Activated CD8-positive, alpha-beta T cell treated with anti-CD3 and anti-CD28 coated beads for 36 hours (primary cell): Measurements from ENCODE around the gene SZT2. TPM values are rescaled to one million over a fixed set of nuclear protein-coding genes. Genes with fewer than 3 reads are reported as not detected.

Experiments used
- ATAC-seq: fragments of 200-7000 bp; cut with Tn5 transposase; one replicate; pipeline ENCODE4 v1.10.0; 2021; ENCODE audit warnings: mild to moderate bottlenecking, moderate library complexity
- CTCF ChIA-PET: fragments of 350-600 bp; sonication (Branson Sonifier 250); formaldehyde crosslinking; loops from one replicate; lab custom pipeline; 2021; ENCODE audit warnings: antibody characterized with exemption; lab: Charles Lee
- POLR2A ChIA-PET: fragments of 350-600 bp; sonication (Branson Sonifier 250); formaldehyde crosslinking; loops from one replicate; lab custom pipeline; 2021; ENCODE audit warnings: antibody characterized with exemption; lab: Charles Lee
- DNase-seq: peaks from one replicate; pipeline ENCODE4 v3.0.0-alpha.2; 2020
- H3K27ac Mint-ChIP-seq: one replicate; pipeline ENCODE4 v1.8.0; 2021; ENCODE audit warnings: mild to moderate bottlenecking, mixed read lengths
- H3K27me3 Mint-ChIP-seq: one replicate; pipeline ENCODE4 v1.8.0; 2021; ENCODE audit warnings: mixed read lengths
- H3K36me3 Mint-ChIP-seq: one replicate; pipeline ENCODE4 v1.8.0; 2021; ENCODE audit warnings: low read depth, mixed read lengths
- H3K4me1 Mint-ChIP-seq: one replicate; pipeline ENCODE4 v1.8.0; 2021; ENCODE audit warnings: low read depth, mixed read lengths
- H3K4me3 Mint-ChIP-seq: one replicate; pipeline ENCODE4 v1.8.0; 2021; ENCODE audit warnings: mild to moderate bottlenecking, moderate library complexity, mixed read lengths
- H3K9me3 Mint-ChIP-seq: one replicate; pipeline ENCODE4 v1.8.0; 2021; ENCODE audit warnings: mixed read lengths
- CTCF ChIP-seq: fragments of 200-600 bp; IDR thresholded peaks from one replicate; pipeline ENCODE4 v1.8.0; 2022; ENCODE audit warnings: antibody characterized with exemption, mild to moderate bottlenecking
- intact Hi-C: fragments of 100-400 bp; cut with micrococcal nuclease; formaldehyde crosslinking; loops from one replicate; pipeline ENCODE4 v1.10.0; 2022
- total RNA-seq, 2 experiments: library from RNA; stranded (reverse); gene quantifications; one replicate each; pipeline ENCODE4 v1.2.3, GENCODE V29; 2021

The SZT2 gene
- total RNA-seq, 2 experiments from 2014 or later, result 30.1 to 33.3 TPM

GRCh38 chr1:43438576-43438952 lies 48.9 kb downstream of the SZT2 start:
- no peak for ATAC-seq
- ChIA-PET POLR2A (no interaction called here), CTCF (no interaction called here)
- Mint-ChIP-seq H3K9me3 (no peaks in the 10 kb centered on the region), H3K27ac (no peak overlapping the region), H3K27me3 (no peaks in the 10 kb centered on the region), H3K36me3 (peaks cover 10% of the 10 kb centered on the region), H3K4me3 (no peak overlapping the region), H3K4me1 (no peaks in the 10 kb centered on the region)
- intact Hi-C loops, result no loop called here
- DNase-seq, result no peak
- no peak for TF ChIP-seq CTCF

- TF ChIP-seq CTCF, result no peak
- no peaks in the 10 kb centered on the region for H3K27me3 Mint-ChIP-seq
- no peaks in the 10 kb centered on the region for H3K4me1 Mint-ChIP-seq
- H3K9me3 Mint-ChIP-seq, result no peaks in the 10 kb centered on the region
- H3K27ac Mint-ChIP-seq, result no peak overlapping the region
- ChIA-PET POLR2A (interaction anchor here (1.7 kb wide), 1 partner anchor 15 kb away, joined by 4 read pairs; the partner anchor contains the start of gene HYI), CTCF (no interaction called here)
- H3K36me3 Mint-ChIP-seq, result peaks cover 13% of the 10 kb centered on the region
- intact Hi-C loops, result no loop called here
- DNase-seq, result no peak
- ATAC-seq, result no peak
- H3K4me3 Mint-ChIP-seq, result no peak overlapping the region
These were observed 49.4 kb downstream of the SZT2 start for GRCh38 chr1:43438953-43439581.

GRCh38 chr1:43439781-43440180 lies 50.1 kb downstream of the SZT2 start:
- ATAC-seq, result no peak
- intact Hi-C loops, result no loop called here

GRCh38 chr1:43440358-43440757 lies 50.7 kb downstream of the SZT2 start:
- ATAC-seq (no peak), DNase-seq (no peak)
- intact Hi-C loops, result no loop called here
- H3K27me3 Mint-ChIP-seq, result no peaks in the 10 kb centered on the region
- POLR2A ChIA-PET, result interaction anchor here (0.9 to 1.7 kb wide), 2 partner anchors 14 to 55 kb away, joined by 3 to 4 read pairs; partner anchors contain the start of gene HYI
- no peak overlapping the region for H3K4me3 Mint-ChIP-seq
- peaks cover 13% of the 10 kb centered on the region for H3K36me3 Mint-ChIP-seq
- no peaks in the 10 kb centered on the region for H3K9me3 Mint-ChIP-seq
- H3K4me1 Mint-ChIP-seq, result no peaks in the 10 kb centered on the region
- H3K27ac Mint-ChIP-seq, result no peak overlapping the region
- CTCF ChIA-PET, result interaction anchor here (0.7 kb wide), 1 partner anchor 26 kb away, joined by 3 read pairs; no protein-coding TSS in a partner anchor
- TF ChIP-seq CTCF, result no peak

More at GRCh38 chr1:43439781-43440180, 50.1 kb downstream of the SZT2 start:
- no peak for DNase-seq
- POLR2A ChIA-PET, result interaction anchor here (0.9 to 1.7 kb wide), 2 partner anchors 14 to 54 kb away, joined by 3 to 4 read pairs; partner anchors contain the start of gene HYI
- H3K4me1 Mint-ChIP-seq, result no peaks in the 10 kb centered on the region
- no peaks in the 10 kb centered on the region for H3K9me3 Mint-ChIP-seq
- TF ChIP-seq CTCF, result no peak
- no peak overlapping the region for H3K27ac Mint-ChIP-seq
- H3K36me3 Mint-ChIP-seq, result peaks cover 13% of the 10 kb centered on the region
- H3K27me3 Mint-ChIP-seq, result no peaks in the 10 kb centered on the region
- CTCF ChIA-PET, result no interaction called here
- H3K4me3 Mint-ChIP-seq, result no peak overlapping the region

GRCh38 chr1:43441166-43441893 lies 51.6 kb downstream of the SZT2 start:
- no peaks in the 10 kb centered on the region for H3K4me1 Mint-ChIP-seq

More at GRCh38 chr1:43441166-43441893, 51.6 kb downstream of the SZT2 start:
- Mint-ChIP-seq H3K27me3 (no peaks in the 10 kb centered on the region), H3K36me3 (peaks cover 15% of the 10 kb centered on the region), H3K4me3 (no peak overlapping the region), H3K9me3 (no peaks in the 10 kb centered on the region), H3K27ac (no peak overlapping the region)
- TF ChIP-seq CTCF, result no peak
- POLR2A ChIA-PET, result interaction anchor here (1.7 kb wide), 2 partner anchors 13 kb away, joined by 4 read pairs; partner anchors contain the start of gene HYI
- DNase-seq (no peak), ATAC-seq (no peak)
- intact Hi-C loops, result no loop called here
- CTCF ChIA-PET, result no interaction called here
